Fibroblast of lung (primary cell): Measurements from ENCODE around the gene TP53RK.

Experiments used
- CTCF ChIP-seq, 2 donors: IDR thresholded peaks in 1 of 2; conservative IDR thresholded peaks in 1 of 2; 1 replicate in 1 of 2; 2 replicates in 1 of 2; pipeline ENCODE4 v1.5.1; 2011 to 2012; ENCODE audit warnings: low read length in 2 of 2, control low read depth in 1 of 2, inconsistent platforms in 1 of 2, low read depth in 1 of 2, mild to moderate bottlenecking in 1 of 2
- EZH2 ChIP-seq: IDR thresholded peaks from 2 replicates; pipeline ENCODE4 v1.5.1; 2012; ENCODE audit warnings: low read length, control low read depth, mild to moderate bottlenecking; ENCODE audit errors: missing control alignments

- TF ChIP-seq CTCF (conservative IDR thresholded peaks at IDR 0.05 in 1 of 2, IDR thresholded peaks at IDR 0.05 in 1 of 2; ENCODE audit: low read depth in 1 of 2, low read length in 2 of 2), result no peak
- TF ChIP-seq EZH2, result no peak
These were observed 46.2 kb upstream of the TP53RK start for GRCh38 chr20:46735436-46735835.
